CD4-positive, alpha-beta T cell treated with Interleukin-2 at 100 ng/mL for 4 hours (primary cell): ENCODE data around the gene KRTAP12-3.
A peak's percentile ranks its signal among the peaks of the same experiment; 100 is the strongest.
"Not testable (repeated sequence)": the region's sequence is repeated elsewhere in the genome, so short reads cannot be mapped to it uniquely, and the experiment has no call there.

ENCODE experiments used
- DNase-seq: peaks from one replicate; pipeline ENCODE4 v3.0.0-alpha.2; 2020; ENCODE audit warnings: low spot score

Gene KRTAP12-3, protein sequence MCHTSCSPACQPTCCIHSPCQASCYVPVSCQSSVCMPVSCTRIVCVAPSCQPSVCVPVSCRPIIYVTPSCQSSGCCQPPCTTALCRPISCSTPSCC

GRCh38 chr21:44657635-44658540, at the start of gene KRTAP12-3:
Gene KRTAP12-3 (plus strand): TSS chr21:44657932. CDS start chr21:44657980, 48 bp downstream.
- peak; percentile 58 for DNase-seq

GRCh38 chr21:44609193-44609592, 48.5 kb upstream of the KRTAP12-3 start:
- DNase-seq = no peak

GRCh38 chr21:44610157-44610843, 47.4 kb upstream of the KRTAP12-3 start:
- not testable (repeated sequence) for DNase-seq

DNA sequence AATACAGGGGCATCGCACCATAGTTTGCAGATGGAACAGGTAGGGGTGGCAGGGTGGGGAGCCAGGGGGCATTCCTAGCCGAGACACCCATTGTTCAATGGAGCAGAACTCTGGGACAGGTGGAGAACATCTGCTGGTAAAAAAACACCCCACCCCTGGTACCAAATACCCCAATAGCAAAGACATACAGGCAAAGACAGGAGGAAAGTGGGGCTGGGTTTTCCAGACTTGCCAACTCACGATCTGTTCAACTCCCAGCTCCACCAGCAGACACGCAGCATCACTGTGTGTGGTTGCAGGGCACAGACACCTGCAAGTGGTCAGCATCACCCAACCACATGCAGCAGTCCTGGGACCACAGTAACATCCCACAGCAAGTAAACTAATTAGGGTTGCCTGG, 46.2 kb upstream of the KRTAP12-3 start:
- no peak for DNase-seq

GRCh38 chr21:44612029-44612486, 45.7 kb upstream of the KRTAP12-3 start, which contains the start of gene KRTAP10-8:
Gene KRTAP10-8 (plus strand): TSS chr21:44612079. CDS start chr21:44612101, 22 bp downstream.
- no peak for DNase-seq

DNA sequence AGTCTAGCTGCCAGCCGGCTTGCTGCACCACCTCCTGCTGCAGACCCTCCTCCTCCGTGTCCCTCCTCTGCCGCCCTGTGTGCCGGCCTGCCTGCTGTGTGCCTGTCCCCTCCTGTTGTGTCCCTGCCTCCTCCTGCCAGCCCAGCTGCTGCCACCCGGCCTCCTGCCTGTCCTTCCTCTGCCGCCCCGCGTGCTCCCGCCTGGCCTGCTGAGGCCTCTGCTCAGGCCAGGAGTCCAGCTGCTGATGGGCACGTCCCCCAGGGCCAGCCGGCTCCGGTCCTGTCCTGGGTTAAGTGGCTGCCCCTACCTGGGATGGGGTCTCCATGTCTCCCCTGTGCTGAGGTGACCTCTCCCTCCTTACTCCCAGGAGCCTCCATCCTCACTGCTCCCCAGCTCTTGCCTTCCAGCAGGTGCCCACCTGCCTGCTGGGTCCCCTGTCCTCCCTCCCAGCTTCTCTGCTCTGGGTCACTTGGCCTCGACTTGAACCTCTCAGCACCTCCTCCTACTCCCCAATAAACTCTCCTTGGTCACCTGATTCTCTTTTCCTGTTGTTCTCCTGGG, 45.0 kb upstream of the KRTAP12-3 start:
- DNase-seq = no peak

GRCh38 chr21:44613386-44614155, 44.2 kb upstream of the KRTAP12-3 start:
- DNase-seq = no peak

DNA sequence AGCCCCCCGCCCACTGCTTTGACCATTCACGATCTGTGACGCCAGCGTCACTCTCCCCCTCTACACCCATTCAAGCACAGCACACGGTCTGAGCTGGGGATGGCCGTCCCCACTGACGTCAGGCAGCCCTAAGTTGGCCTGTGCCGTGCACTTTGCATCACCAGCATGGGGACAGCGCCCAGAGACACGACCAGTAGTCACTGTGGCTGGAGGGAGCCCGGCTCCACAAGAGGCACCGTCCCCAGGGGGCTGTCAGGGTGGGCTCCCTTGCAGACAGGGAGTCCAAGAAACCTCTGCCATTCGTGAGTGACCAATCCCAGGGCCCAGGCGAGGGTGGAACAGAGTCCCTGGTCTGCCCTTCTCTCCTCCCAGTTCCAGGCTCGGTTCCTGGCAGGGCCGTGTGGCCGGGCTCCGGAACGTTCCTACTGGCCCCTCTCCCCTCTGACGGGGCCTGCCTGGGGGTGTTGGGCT, 43.5 kb upstream of the KRTAP12-3 start:
- no peak for DNase-seq

DNA sequence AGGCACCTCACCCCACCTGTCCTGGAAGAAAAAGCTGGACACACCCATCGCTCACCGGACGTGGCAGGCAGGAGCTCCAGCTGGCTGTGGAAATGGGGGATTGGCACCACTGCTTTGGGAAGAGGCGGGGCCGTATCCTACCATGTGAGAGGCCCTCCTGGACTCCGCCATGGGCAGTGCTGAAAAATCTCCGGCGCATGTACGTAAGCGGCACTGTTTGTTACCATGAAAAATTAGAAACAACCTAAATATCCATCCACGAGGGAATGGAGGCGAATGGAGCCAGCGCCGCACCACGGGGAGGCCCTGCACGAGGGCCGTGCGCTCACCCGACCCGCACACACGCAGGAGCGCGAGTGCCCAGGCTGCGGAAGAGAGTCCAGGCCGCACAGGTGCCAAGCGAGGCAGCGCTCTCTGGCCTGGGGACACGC, 42.8 kb upstream of the KRTAP12-3 start:
- no peak for DNase-seq

DNA sequence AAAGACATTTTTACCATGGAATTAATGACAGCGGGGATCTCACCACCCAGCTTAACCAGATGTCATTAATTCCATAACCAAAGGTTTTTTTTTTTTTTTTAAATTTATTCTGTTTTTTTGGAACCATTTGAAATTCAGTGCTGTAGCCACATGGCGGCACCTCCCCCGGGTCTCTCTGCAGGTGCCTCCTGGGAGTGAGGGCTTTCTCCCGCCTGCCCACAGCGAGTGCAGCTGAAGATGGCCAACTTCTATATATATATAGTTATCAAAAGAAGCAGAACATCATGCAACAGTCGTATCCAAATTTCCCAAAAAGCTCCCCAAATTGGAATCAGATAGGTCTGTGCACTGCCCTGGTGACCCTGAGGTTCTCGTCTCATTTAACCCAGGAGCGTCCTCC, 42.3 kb upstream of the KRTAP12-3 start:
- DNase-seq = no peak

GRCh38 chr21:44615911-44616590, 41.7 kb upstream of the KRTAP12-3 start:
- DNase-seq = no peak

GRCh38 chr21:44616591-44616926, 41.2 kb upstream of the KRTAP12-3 start:
- no peak for DNase-seq

DNA sequence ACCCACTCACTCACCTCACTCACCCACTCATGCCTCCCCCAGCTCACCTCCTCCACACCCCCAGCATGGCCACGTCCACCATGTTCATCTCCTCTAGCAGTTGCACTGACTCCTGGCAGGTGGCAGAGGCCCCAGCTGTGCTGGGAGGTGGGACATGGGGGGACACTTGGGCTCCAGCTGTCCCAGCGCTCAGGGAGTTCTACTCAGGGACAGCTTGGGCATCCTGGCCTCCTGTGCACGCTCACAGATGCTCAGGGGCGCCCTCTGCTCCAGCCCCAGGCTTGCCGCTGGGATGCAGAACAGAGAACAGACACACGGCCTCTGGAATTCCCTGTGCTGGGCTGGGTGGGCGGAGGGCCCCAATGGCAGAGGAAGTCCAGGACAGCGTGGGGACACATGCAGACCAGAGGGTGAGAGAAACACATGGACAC, 40.6 kb upstream of the KRTAP12-3 start:
- DNase-seq = no peak

DNA sequence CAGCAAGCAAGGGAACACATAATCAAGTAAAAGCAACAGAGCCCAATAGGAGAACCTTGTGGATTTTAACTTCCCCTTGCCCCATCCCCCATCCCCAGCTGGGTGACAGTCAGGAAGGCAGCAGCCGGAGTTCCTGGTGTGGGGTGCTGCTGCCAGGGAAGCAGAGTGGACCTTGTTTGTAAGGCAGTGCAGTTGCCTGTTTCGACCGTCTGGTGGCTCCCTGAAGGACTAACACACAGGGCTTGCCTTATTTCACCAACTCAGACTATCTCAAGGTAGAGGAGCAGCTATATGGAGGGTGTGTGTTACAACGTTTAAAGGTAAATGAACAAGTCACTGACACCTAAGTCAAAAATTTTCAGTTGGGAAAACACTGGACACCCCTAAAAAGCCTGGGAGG, 39.2 kb upstream of the KRTAP12-3 start:
- DNase-seq = no peak

- DNase-seq = peak; percentile 74
These were observed 38.8 kb upstream of the KRTAP12-3 start for GRCh38 chr21:44618909-44619308.

DNA sequence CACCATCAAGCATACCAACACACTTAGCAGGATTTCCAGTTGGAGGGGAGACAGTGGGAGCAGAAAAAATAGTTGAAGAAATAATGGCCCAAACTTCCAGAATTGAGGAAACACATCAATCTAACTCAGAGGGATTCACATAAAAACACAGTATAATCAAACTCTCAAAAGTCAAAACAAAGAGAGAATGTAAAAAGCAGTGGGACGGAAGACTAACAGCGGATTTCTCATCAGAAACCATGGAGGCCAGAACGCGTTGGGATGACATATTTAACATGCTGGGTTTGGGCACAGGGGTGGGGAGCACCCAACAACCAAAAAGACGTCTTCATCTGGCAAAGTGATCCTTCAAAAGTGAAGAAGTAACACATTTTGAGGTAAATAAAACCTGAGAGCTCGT, 37.8 kb upstream of the KRTAP12-3 start:
- no peak for DNase-seq

DNA sequence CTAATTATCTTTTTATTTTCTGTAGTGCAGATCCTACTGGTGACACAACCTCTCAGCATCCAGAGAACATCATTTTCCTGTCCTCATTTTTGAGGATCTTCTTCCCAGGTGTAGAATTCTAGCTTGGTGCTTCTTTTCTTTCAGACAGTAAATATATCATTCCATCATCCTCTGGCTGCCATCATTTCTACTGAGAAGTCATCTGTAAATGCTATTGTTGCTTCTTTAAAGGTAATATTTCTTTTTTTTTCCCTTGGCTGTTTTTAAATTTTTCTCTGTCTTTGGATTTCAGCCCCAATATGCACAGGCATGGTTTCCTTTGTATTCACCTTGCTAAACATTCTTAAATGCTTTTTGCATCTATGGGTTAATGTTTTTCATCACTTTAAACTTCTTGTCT, 34.2 kb upstream of the KRTAP12-3 start:
- DNase-seq = no peak

GRCh38 chr21:44625756-44626155, 32.0 kb upstream of the KRTAP12-3 start:
- no peak for DNase-seq

DNA sequence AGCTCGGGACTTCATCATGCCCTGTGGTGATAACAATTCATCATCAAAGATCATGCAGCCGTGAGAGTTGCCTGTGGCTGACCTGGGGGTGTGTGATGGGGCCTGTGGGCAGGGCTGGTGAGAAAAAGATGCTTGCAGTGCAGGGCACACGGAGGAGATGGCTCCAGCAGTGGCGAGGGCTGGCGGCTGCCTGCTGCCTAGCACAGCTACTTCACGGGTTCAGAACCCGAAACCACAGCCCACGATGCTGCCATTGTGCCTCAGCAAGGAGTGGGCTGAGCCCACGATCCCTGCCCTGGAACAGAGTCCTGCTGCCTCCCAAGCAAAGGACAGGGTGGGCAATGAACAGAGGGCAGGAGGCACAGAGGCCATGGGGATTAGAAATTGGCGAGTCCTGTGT, 31.5 kb upstream of the KRTAP12-3 start:
- peak; percentile 33 for DNase-seq

DNA sequence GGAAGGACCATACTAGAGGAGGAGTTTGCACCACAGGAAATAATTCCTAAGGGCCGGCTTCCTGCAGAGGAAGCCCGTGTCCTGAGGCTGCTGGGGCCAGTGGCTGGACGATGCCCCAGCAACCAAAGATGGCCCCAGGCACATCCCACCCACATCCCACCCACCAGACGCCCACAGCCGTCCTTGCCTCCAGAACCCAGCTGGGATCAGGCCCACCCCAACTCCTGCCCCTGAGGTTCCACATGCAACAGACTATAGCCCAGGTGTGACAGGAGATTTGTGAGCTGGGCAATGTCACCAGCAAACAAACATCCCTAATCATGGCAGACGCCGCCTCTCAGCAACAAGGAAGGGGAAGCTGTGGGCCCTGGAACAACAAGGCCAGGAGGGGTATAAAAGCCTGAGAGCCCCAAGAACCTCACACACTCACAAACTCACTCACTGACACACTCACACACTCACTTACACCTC, 31.0 kb upstream of the KRTAP12-3 start, which contains the start of gene KRTAP10-9:
KRTAP10-9 (plus strand) TSS at position 421 of the 471 bp plus-strand sequence. CDS start 79 bp downstream, outside the sequence.
- DNase-seq = no peak
